Nephron progenitor cell (in vitro differentiated cells): ENCODE data around the gene CLCN6.

ENCODE experiments used
- DNase-seq: peaks from one replicate; pipeline ENCODE4 v3.0.0; 2021
- H3K27ac Mint-ChIP-seq: 2 replicates; pipeline ENCODE4 v1.8.0; 2021; ENCODE audit warnings: mild to moderate bottlenecking, moderate library complexity, mixed read lengths
- H3K27me3 Mint-ChIP-seq: 2 replicates; pipeline ENCODE4 v1.8.0; 2021; ENCODE audit warnings: mild to moderate bottlenecking, low read depth, mixed read lengths; ENCODE audit not compliant: poor library complexity
- H3K36me3 Mint-ChIP-seq: 2 replicates; pipeline ENCODE4 v1.8.0; 2021; ENCODE audit warnings: low read depth, mixed read lengths
- H3K4me1 Mint-ChIP-seq: 2 replicates; pipeline ENCODE4 v1.8.0; 2021; ENCODE audit warnings: mixed read lengths
- H3K4me3 Mint-ChIP-seq: 2 replicates; pipeline ENCODE4 v1.8.0; 2021; ENCODE audit warnings: mild to moderate bottlenecking, moderate library complexity, mixed read lengths
- H3K9me3 Mint-ChIP-seq: 2 replicates; pipeline ENCODE4 v1.8.0; 2021; ENCODE audit warnings: mild to moderate bottlenecking, moderate library complexity, mixed read lengths
- CTCF ChIP-seq: fragments of 200-600 bp; sonication (generic); IDR thresholded peaks from 2 replicates; pipeline ENCODE4 v1.5.0; 2021; ENCODE audit warnings: antibody characterized with exemption

Gene CLCN6

GRCh38 chr1:11764115-11764514, 41.9 kb upstream of the CLCN6 start:
- TF ChIP-seq CTCF: no peak
- H3K36me3 Mint-ChIP-seq: no peaks in the 10 kb centered on the region
- peak overlapping the region; percentile 54 for H3K27ac Mint-ChIP-seq
- no peak for DNase-seq
- H3K9me3 Mint-ChIP-seq: no peaks in the 10 kb centered on the region
- H3K4me3 Mint-ChIP-seq: no peak overlapping the region
- H3K4me1 Mint-ChIP-seq: peaks cover 39% of the 10 kb centered on the region
- peaks cover 41% of the 10 kb centered on the region for H3K27me3 Mint-ChIP-seq

- no peak overlapping the region for H3K4me3 Mint-ChIP-seq
- no peak overlapping the region for H3K27ac Mint-ChIP-seq
- H3K27me3 Mint-ChIP-seq: peaks cover 39% of the 10 kb centered on the region
- no peak for TF ChIP-seq CTCF
- no peak for DNase-seq
- H3K9me3 Mint-ChIP-seq: no peaks in the 10 kb centered on the region
- H3K36me3 Mint-ChIP-seq: no peaks in the 10 kb centered on the region
- peaks cover 39% of the 10 kb centered on the region for H3K4me1 Mint-ChIP-seq
Measured at GRCh38 chr1:11764519-11764918, 41.5 kb upstream of the CLCN6 start.

GRCh38 chr1:11765661-11766428, 40.1 kb upstream of the CLCN6 start:
- H3K4me3 Mint-ChIP-seq: no peak overlapping the region

GRCh38 chr1:11766429-11766776, 39.6 kb upstream of the CLCN6 start:
- TF ChIP-seq CTCF: no peak
- peaks cover 39% of the 10 kb centered on the region for H3K4me1 Mint-ChIP-seq
- H3K4me3 Mint-ChIP-seq: no peak overlapping the region
- peaks cover 20% of the 10 kb centered on the region for H3K27me3 Mint-ChIP-seq
- H3K27ac Mint-ChIP-seq: no peak overlapping the region
- no peaks in the 10 kb centered on the region for H3K36me3 Mint-ChIP-seq
- DNase-seq: no peak
- H3K9me3 Mint-ChIP-seq: no peaks in the 10 kb centered on the region

More at GRCh38 chr1:11765661-11766428, 40.1 kb upstream of the CLCN6 start:
- peaks cover 39% of the 10 kb centered on the region for H3K4me1 Mint-ChIP-seq
- no peaks in the 10 kb centered on the region for H3K36me3 Mint-ChIP-seq
- peak overlapping the region; percentile 80 for H3K27ac Mint-ChIP-seq
- TF ChIP-seq CTCF: no peak
- H3K27me3 Mint-ChIP-seq: peaks cover 25% of the 10 kb centered on the region
- no peak for DNase-seq
- no peaks in the 10 kb centered on the region for H3K9me3 Mint-ChIP-seq

GRCh38 chr1:11767922-11768704, 37.9 kb upstream of the CLCN6 start:
- Mint-ChIP-seq H3K9me3 (no peaks in the 10 kb centered on the region), H3K36me3 (no peaks in the 10 kb centered on the region), H3K27me3 (peaks cover 5% of the 10 kb centered on the region), H3K4me3 (no peak overlapping the region), H3K4me1 (peaks cover 29% of the 10 kb centered on the region), H3K27ac (no peak overlapping the region)
- no peak for TF ChIP-seq CTCF
- DNase-seq: no peak
